Panc1 (cell line): ENCODE measurements around the gene NDRG2. TPM values are rescaled to one million over a fixed set of nuclear protein-coding genes. Genes with fewer than 3 reads are reported as not detected.

Source experiments
- ATAC-seq: fragments of 200-7000 bp; cut with Tn5 transposase; 2 replicates; pipeline ENCODE4 v1.9.1; 2020; ENCODE audit warnings: mild to moderate bottlenecking, moderate library complexity
- BruUV-seq: library from RNA; stranded (reverse); fragments of 400-500 nt; replicated peaks from 2 replicates; lab custom pipeline; 2021; lab: Mats Ljungman, UMichigan
- CTCF ChIA-PET: fragments of 300-600 bp; sonication (Branson Sonifier 250); formaldehyde crosslinking; loops from one replicate; lab custom pipeline; 2022; ENCODE audit warnings: antibody characterized with exemption; lab: Charles Lee
- POLR2A ChIA-PET: fragments of 300-600 bp; sonication (Branson Sonifier 250); formaldehyde crosslinking; loops from one replicate; lab custom pipeline; 2022; ENCODE audit warnings: antibody characterized with exemption; lab: Charles Lee
- DNase-seq: peaks from one replicate; pipeline ENCODE4 v3.0.0-alpha.2; 2010; ENCODE audit warnings: low read depth, low spot score
- H3K27ac ChIP-seq: 2 replicates; pipeline ENCODE4 v1.5.1; 2011; ENCODE audit warnings: mild to moderate bottlenecking, low read length, inconsistent platforms
- H3K27me3 ChIP-seq: fragments of 200-500 bp; sonication (Bioruptor generic); 2 replicates; pipeline ENCODE4 v1.6.0; 2014; ENCODE audit warnings: low read length, inconsistent platforms; ENCODE audit not compliant: control insufficient read depth, insufficient read depth
- H3K36me3 ChIP-seq: fragments of 200-500 bp; sonication (Bioruptor generic); 2 replicates; pipeline ENCODE4 v1.5.1; 2014; ENCODE audit warnings: inconsistent platforms, mild to moderate bottlenecking, low read length, moderate library complexity; ENCODE audit not compliant: control insufficient read depth, insufficient read depth
- H3K4me1 ChIP-seq: 2 replicates; pipeline ENCODE4 v1.5.1; 2011; ENCODE audit warnings: inconsistent platforms, mild to moderate bottlenecking, low read length, moderate library complexity; ENCODE audit not compliant: control insufficient read depth, insufficient read depth
- H3K4me3 ChIP-seq, 2 experiments: 2 replicates each; pipeline ENCODE4 v1.5.1; 2011 to 2012; ENCODE audit warnings: low read depth in 2 of 2, low read length in 2 of 2, mild to moderate bottlenecking in 2 of 2, inconsistent platforms in 1 of 2, moderate library complexity in 1 of 2
- H3K9me3 ChIP-seq: fragments of 200-500 bp; sonication (Bioruptor generic); 2 replicates; pipeline ENCODE4 v1.5.1; 2014; ENCODE audit warnings: low read depth, mild to moderate bottlenecking, inconsistent platforms, low read length, moderate library complexity; ENCODE audit not compliant: control insufficient read depth, insufficient read depth
- CTCF ChIP-seq: fragments of 450-650 bp; IDR thresholded peaks from 2 replicates; pipeline ENCODE4 v1.5.1; 2017; ENCODE audit warnings: mild to moderate bottlenecking
- POLR2AphosphoS5 ChIP-seq: IDR thresholded peaks from 2 replicates; pipeline ENCODE4 v1.6.1; 2012; ENCODE audit warnings: mild to moderate bottlenecking, low read depth, low read length, moderate library complexity
- REST ChIP-seq, 2 experiments: IDR thresholded peaks; 2 replicates each; pipeline ENCODE4 v1.6.1; 2011 to 2012; ENCODE audit warnings: low read depth in 2 of 2, control low read depth in 1 of 2, low read length in 1 of 2, mild to moderate bottlenecking in 1 of 2, moderate library complexity in 1 of 2; ENCODE audit not compliant: insufficient read depth in 1 of 2
- SIN3A ChIP-seq: IDR thresholded peaks from 2 replicates; pipeline ENCODE4 v1.6.1; 2012; ENCODE audit warnings: low read depth, mild to moderate bottlenecking, low read length, moderate library complexity, borderline replicate concordance; ENCODE audit not compliant: insufficient read depth
- TCF7L2 ChIP-seq: IDR thresholded peaks from 2 replicates; pipeline ENCODE4 v1.6.1; 2011; ENCODE audit warnings: mild to moderate bottlenecking, low read depth, low read length, inconsistent platforms
- in situ Hi-C: cut with HindIII; loops from 2 replicates; pipeline ENCODE4 v1.10.0; 2016; ENCODE audit warnings: low sequenced_read_pairs, low pct_unique_long_range_greater_than_20kb
- intact Hi-C: fragments of 100-400 bp; cut with micrococcal nuclease; formaldehyde crosslinking; loops from one replicate; pipeline ENCODE4 v1.10.0; 2022; ENCODE audit not compliant: unreplicated experiment
- total RNA-seq: library from RNA; stranded (reverse); gene quantifications from one replicate; pipeline ENCODE4 v1.2.1, GENCODE V29; 2021; ENCODE audit not compliant: unreplicated experiment

Gene NDRG2
- total RNA-seq, 1 experiment from 2014 or later = 1.6 TPM

GRCh38 chr14:21030531-21030930 is 5.7 kb upstream of the NDRG2 start:
- BruUV-seq = no TSS peak
- Histone ChIP-seq H3K4me3 (no peak overlapping the region), H3K9me3 (no peaks in the 10 kb centered on the region), H3K4me1 (no peaks in the 10 kb centered on the region; the same call in 1 of the 2 replicates), H3K36me3 (no peaks in the 10 kb centered on the region), H3K27ac (no peak overlapping the region), H3K27me3 (no peaks in the 10 kb centered on the region; the same call in none of the 2 replicates)
- intact Hi-C loops (no loop called here), in situ Hi-C loops (no loop called here)
- TF ChIP-seq TCF7L2 = no peak
- no peak for TF ChIP-seq POLR2AphosphoS5
- TF ChIP-seq CTCF = no peak
- no peak for TF ChIP-seq SIN3A
- TF ChIP-seq REST (IDR thresholded peaks at IDR 0.05; ENCODE audit: insufficient read depth in 1 of 2, low read depth in 2 of 2, low read length in 1 of 2) = no peak
- ATAC-seq (no peak), DNase-seq (no peak)
- POLR2A ChIA-PET = no interaction called here
- CTCF ChIA-PET = no interaction called here

GRCh38 chr14:21029917-21030316 is 5.1 kb upstream of the NDRG2 start, which contains the start of gene TPPP2:
Gene TPPP2 (plus strand): TSS chr14:21030217. CDS start chr14:21030582, 365 bp downstream.
- intact Hi-C loops = no loop called here
- no TSS peak for BruUV-seq
- ChIA-PET CTCF (no interaction called here), POLR2A (no interaction called here)
- Histone ChIP-seq H3K4me3 (no peak within 1 kb of the TSS), H3K9me3 (no peaks in the 10 kb centered on the region), H3K27ac (no peak within 1 kb of the TSS), H3K4me1 (no peaks in the 10 kb centered on the region; the same call in 1 of the 2 replicates), H3K36me3 (no peaks in the 10 kb centered on the region), H3K27me3 (no peaks in the 10 kb centered on the region; the same call in none of the 2 replicates)
- DNase-seq (no peak), ATAC-seq (no peak)
- TF ChIP-seq CTCF = no peak
- in situ Hi-C loops = no loop called here
